Ishikawa (cell line): ENCODE results near the gene ETV5.
A peak's percentile ranks its signal among the peaks of the same experiment; 100 is the strongest.

ENCODE experiments used
- CEBPB ChIP-seq: IDR thresholded peaks from 2 replicates; pipeline ENCODE4 v1.6.1; 2012
- CREB1 ChIP-seq: IDR thresholded peaks from 2 replicates; pipeline ENCODE4 v1.6.1; 2012; ENCODE audit warnings: low read depth
- EGR1 ChIP-seq: IDR thresholded peaks from 2 replicates; pipeline ENCODE4 v1.6.1; 2012
- EP300 ChIP-seq: IDR thresholded peaks from 2 replicates; pipeline ENCODE4 v1.6.1; 2012; ENCODE audit warnings: borderline replicate concordance
- FOXM1 ChIP-seq: IDR thresholded peaks from 2 replicates; pipeline ENCODE4 v1.6.1; 2012; ENCODE audit warnings: low read depth, borderline replicate concordance
- NFIC ChIP-seq: IDR thresholded peaks from 2 replicates; pipeline ENCODE4 v1.6.1; 2012
- RAD21 ChIP-seq: IDR thresholded peaks from 2 replicates; pipeline ENCODE4 v1.6.1; 2012; ENCODE audit warnings: low read depth
- TAF1 ChIP-seq: IDR thresholded peaks from 2 replicates; pipeline ENCODE4 v1.6.1; 2012; ENCODE audit warnings: low read depth, mild to moderate bottlenecking
- TCF12 ChIP-seq: IDR thresholded peaks from 2 replicates; pipeline ENCODE4 v1.6.1; 2012; ENCODE audit warnings: low read depth
- TEAD4 ChIP-seq: IDR thresholded peaks from 2 replicates; pipeline ENCODE4 v1.6.1; 2012
- YY1 ChIP-seq: IDR thresholded peaks from 2 replicates; pipeline ENCODE4 v1.6.1; 2012; ENCODE audit warnings: low read depth
- ZBTB7A ChIP-seq: IDR thresholded peaks from 2 replicates; pipeline ENCODE4 v1.6.1; 2012; ENCODE audit warnings: low read depth
- TF ChIP-seq, protein P1 (sequence below): IDR thresholded peaks from 2 replicates; pipeline ENCODE4 v1.6.1; 2012; ENCODE audit warnings: low read depth, mild to moderate bottlenecking
- TF ChIP-seq, protein P2 (sequence below): IDR thresholded peaks from 2 replicates; pipeline ENCODE4 v1.6.1; 2012
- TF ChIP-seq, protein P3 (sequence below): IDR thresholded peaks from 2 replicates; pipeline ENCODE4 v1.6.1; 2012

Gene ETV5

DNA sequence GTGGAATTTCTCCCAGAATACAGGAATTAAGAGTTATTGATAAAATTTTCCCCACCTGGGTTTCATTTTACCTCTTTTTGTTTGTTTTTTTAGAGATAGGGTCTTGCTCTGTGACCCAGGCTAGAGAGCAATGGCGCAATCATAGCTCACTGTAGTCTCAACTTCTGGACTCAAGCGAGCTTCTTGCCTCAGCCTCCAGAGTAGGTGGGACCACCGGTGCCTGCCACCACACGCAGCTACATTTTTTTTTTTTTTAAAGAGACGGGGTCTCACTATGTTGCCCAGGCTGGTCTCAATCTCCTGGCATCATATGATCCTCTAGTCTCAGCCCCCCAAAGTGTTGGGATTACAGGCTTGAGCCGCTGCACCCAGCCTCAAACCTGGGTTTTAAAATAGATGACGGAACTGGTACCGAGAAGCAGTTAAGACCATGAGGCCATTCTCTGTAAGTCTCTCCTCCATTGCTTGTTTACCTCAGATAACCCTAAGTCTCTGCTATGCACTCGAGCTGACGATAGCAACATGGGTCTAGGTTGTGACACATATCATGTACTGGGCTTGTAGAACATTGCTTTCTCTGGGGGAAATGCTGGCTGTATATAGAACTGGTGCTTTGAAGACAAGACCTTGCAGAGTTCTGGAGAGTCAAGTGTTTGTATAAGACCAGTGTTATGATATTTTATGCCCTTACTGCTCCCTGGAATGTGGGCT, 16.4 kb downstream of the ETV5 start:
- TF ChIP-seq, protein P1, sequence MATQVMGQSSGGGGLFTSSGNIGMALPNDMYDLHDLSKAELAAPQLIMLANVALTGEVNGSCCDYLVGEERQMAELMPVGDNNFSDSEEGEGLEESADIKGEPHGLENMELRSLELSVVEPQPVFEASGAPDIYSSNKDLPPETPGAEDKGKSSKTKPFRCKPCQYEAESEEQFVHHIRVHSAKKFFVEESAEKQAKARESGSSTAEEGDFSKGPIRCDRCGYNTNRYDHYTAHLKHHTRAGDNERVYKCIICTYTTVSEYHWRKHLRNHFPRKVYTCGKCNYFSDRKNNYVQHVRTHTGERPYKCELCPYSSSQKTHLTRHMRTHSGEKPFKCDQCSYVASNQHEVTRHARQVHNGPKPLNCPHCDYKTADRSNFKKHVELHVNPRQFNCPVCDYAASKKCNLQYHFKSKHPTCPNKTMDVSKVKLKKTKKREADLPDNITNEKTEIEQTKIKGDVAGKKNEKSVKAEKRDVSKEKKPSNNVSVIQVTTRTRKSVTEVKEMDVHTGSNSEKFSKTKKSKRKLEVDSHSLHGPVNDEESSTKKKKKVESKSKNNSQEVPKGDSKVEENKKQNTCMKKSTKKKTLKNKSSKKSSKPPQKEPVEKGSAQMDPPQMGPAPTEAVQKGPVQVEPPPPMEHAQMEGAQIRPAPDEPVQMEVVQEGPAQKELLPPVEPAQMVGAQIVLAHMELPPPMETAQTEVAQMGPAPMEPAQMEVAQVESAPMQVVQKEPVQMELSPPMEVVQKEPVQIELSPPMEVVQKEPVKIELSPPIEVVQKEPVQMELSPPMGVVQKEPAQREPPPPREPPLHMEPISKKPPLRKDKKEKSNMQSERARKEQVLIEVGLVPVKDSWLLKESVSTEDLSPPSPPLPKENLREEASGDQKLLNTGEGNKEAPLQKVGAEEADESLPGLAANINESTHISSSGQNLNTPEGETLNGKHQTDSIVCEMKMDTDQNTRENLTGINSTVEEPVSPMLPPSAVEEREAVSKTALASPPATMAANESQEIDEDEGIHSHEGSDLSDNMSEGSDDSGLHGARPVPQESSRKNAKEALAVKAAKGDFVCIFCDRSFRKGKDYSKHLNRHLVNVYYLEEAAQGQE = no peak
- TF ChIP-seq EP300 (no peak), EGR1 (no peak), CEBPB (0 out of 2 replicates have a peak, but pooled peaks have one; percentile 3)

DNA sequence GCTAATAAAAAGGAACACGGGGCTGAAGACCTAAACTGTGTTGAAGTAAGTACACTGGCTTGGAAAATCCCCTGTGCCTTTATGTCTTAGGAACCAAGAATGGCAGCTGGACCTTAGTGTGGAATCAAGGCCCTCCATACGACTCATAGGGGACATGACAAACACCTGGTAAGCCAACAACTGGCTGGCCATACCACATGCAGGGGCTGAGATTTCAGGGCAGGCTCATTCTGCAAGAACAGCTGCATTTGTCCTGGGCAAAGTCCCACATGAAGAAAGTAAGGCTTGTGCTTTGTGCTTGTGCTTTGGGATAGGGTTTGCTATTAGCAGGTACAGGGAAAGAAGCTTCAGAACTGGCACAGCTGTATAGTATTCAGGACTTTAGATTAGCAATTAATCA, 18.0 kb downstream of the ETV5 start:
- no peak for TF ChIP-seq CEBPB

GRCh38 chr3:186088335-186088734, 20.6 kb downstream of the ETV5 start:
- no peak for TF ChIP-seq TCF12
- TF ChIP-seq, protein P2, sequence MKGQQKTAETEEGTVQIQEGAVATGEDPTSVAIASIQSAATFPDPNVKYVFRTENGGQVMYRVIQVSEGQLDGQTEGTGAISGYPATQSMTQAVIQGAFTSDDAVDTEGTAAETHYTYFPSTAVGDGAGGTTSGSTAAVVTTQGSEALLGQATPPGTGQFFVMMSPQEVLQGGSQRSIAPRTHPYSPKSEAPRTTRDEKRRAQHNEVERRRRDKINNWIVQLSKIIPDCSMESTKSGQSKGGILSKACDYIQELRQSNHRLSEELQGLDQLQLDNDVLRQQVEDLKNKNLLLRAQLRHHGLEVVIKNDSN = no peak

GRCh38 chr3:186084264-186084663, 24.6 kb downstream of the ETV5 start:
- TF ChIP-seq FOXM1 (no peak), RAD21 (no peak), YY1 (no peak), EP300 (no peak), CREB1 (no peak), CEBPB (no peak), TEAD4 (no peak), TAF1 (no peak)

- TF ChIP-seq CREB1 (no peak), CEBPB (no peak), EP300 (no peak), FOXM1 (no peak), TAF1 (no peak), TCF12 (no peak), YY1 (no peak)
Measured at GRCh38 chr3:186083746-186084145, 25.1 kb downstream of the ETV5 start.

GRCh38 chr3:186082150-186082549, 26.7 kb downstream of the ETV5 start:
- TF ChIP-seq RAD21 = no peak
- no peak for TF ChIP-seq TEAD4
- TF ChIP-seq, protein P2 = no peak
- TF ChIP-seq, protein P1 = no peak

GRCh38 chr3:186081678-186082077, 27.2 kb downstream of the ETV5 start:
- TF ChIP-seq CEBPB (no peak), FOXM1 (no peak), ZBTB7A (no peak), TCF12 (no peak), NFIC (no peak), RAD21 (no peak), CREB1 (no peak), TAF1 (no peak), TEAD4 (no peak), EGR1 (no peak), EP300 (no peak), YY1 (no peak)
- TF ChIP-seq, protein P1 = no peak
- TF ChIP-seq, protein P3, sequence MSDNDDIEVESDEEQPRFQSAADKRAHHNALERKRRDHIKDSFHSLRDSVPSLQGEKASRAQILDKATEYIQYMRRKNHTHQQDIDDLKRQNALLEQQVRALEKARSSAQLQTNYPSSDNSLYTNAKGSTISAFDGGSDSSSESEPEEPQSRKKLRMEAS = no peak
- TF ChIP-seq, protein P2 = no peak
